ENCODE measurements around the gene WSCD1. TPM values are rescaled to one million over a fixed set of nuclear protein-coding genes. Genes with fewer than 3 reads are reported as not detected.

WSCD1 gene
- polyA plus RNA-seq, 3 donors = 11.9 to 16.0 (median 13.2) TPM

DNA sequence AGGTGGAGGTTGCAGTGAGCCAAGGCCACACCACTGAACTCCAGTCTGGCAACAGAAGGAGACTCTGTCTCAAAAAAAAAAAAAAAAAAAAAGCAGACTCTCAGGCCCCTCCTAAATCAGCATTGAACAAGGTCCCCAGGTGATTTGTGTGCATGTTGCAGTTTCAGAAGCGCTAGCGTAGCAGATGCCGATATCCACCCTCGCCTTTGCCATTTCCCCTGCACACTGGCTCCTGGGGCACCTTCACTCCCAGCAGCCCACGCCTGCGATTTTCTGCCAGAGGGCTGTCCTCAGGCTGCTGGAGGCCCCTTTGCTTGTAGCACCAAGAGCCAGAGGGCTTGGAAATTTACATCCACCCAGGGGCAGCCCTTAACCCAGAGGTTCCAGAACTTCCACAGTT is 95.6 kb downstream of the WSCD1 start:
- DNase-seq (ENCODE audit: extremely low read depth in 1 of 11, low read depth in 9 of 11, low spot score in 4 of 11) = no peak

GRCh38 chr17:6166492-6167179 is 96.5 kb downstream of the WSCD1 start:
- no peak for DNase-seq (ENCODE audit: extremely low read depth in 1 of 11, low read depth in 9 of 11, low spot score in 4 of 11)

DNA sequence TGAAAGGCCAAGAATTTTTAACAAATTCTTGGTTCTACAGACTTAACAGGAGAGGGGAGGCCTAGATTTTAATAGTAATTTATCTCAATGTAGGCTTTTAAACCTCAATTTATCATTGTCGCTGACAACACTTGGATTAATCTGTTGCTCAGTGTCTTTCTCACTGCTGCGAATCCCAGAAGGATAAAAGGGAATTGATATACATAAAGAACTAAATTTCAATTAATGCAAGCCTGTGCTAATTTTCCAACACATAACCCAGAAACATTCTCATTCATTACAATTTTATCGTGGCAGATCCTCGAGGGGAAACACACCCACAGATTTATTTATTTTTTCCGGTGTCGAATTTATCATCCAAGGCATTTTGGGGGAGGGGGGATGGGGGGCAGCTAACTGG is 98.1 kb downstream of the WSCD1 start:
- no peak for DNase-seq (ENCODE audit: extremely low read depth in 1 of 11, low read depth in 9 of 11, low spot score in 4 of 11)

DNA sequence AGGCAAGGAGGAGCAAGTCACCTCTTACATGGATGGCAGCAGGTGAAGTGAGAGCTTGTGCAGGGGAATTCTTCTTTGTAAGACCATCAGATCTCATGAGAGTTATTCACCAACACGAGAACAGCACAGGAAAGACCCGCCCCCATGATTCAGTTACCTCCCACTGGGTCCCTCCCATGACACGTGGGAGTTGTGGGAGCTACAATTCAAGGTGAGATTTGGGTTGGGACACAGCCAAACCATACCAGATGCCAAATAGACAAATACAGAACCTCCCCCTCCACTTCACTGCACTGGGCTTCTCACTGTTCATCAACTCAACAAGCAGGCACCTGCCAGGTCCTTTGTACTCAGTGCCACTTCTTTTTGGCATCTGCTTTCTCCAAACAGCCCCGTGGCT is 100.2 kb downstream of the WSCD1 start:
- no peak for DNase-seq (ENCODE audit: extremely low read depth in 1 of 11, low read depth in 9 of 11, low spot score in 4 of 11)

DNA sequence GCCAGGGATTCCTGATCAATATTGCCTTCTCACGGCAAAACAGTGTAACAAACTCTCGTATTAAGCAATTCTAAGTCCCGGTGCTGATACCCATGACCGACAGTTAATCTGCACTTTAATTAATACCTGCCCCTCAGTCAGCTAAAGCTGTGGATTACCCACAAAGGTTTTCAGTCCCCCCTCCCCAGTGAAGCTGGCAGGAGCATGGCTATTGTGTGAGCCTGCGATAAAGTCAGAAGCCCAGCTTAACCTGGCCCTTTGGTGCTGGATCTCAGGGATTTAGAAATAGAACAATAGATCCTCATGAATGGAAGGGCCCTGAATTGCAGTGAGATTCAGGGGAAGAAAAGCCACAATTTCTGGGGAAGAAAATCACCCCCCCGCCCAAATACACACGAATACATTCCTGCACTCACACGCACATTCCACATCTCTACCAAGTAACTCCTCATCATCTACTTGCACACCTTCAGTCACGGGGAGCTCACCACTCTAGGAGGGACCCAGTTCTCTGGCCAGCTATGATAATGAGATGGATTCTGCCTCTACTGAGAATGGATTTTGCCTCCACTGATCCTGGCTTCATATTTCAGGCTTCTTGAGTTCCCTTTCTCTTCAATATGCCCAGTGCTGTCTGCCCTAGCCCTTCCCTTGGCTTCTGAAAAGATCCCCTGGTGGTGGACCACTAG is 102.6 kb downstream of the WSCD1 start:
- DNase-seq (ENCODE audit: extremely low read depth in 1 of 11, low read depth in 9 of 11, low spot score in 4 of 11) = no peak

DNA sequence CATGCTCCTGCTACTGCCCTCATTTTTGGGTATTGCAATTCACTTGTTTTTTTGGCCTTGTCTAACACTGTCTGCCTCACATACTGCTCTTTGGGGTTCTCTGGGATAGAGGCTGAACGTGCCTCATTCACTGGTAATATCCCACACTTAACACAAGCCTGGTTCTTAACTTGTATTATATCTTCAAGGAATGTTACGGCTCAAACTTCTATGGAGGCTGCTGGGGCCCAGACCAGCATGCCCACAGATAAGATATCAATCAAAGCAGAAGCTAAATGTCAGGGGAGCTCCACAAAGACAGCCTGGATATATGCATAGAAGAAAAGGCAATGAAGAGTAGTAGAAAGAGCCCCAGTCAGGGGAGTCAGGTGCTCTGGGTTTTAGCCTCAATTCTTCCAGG is 103.5 kb downstream of the WSCD1 start:
- DNase-seq (ENCODE audit: extremely low read depth in 1 of 11, low read depth in 9 of 11, low spot score in 4 of 11) = no peak
